ENCODE results near the gene TSPAN7. TPM values are rescaled to one million over a fixed set of nuclear protein-coding genes. Genes with fewer than 3 reads are reported as not detected.

Gene TSPAN7
- total and polyA plus RNA-seq, 2 donors (not counting 1 experiment from before 2014, with no cell fraction given): 0.07 to 0.32 TPM

DNA sequence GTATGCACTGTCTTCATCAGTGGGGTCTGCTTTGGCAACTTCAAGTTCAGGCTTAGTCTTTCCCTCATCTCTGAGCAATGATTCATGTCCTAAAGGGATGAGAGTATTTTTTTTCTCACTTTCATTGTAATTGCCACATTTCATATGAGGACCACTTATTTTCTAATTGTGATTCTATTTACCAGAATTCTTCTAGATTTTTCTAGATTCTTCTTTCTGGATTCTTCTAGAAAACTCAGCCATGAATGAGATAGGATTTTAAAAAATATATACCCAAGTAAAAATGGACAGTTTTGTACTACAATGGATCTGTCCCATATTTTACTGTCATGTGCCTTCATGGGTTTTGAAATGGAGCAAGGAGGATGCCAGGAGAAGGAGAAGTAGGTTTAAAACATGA lies 78.4 kb downstream of the TSPAN7 start:
- intact Hi-C loops (cut with micrococcal nuclease): no loop called here
- Mint-ChIP-seq H3K4me1 (no peaks in the 10 kb centered on the region), H3K9me3 (ENCODE audit: insufficient read depth) (no peaks in the 10 kb centered on the region), H3K27ac (no peak overlapping the region), H3K27me3 (peaks cover 7% of the 10 kb centered on the region), H3K4me3 (no peak overlapping the region)
- no peak overlapping the region for H3K27ac ChIP-seq (ENCODE audit: low read length in 2 of 2)
- POLR2A ChIA-PET: no interaction called here
- no peak overlapping the region for H2AFZ ChIP-seq (ENCODE audit: insufficient read depth, low read depth, low read length, poor library complexity, severe bottlenecking)
- H3K4me2 ChIP-seq (replicated peaks; ENCODE audit: low read depth, low read length, poor library complexity, severe bottlenecking): no peak overlapping the region
- H3K4me1 ChIP-seq (ENCODE audit: control insufficient read depth in 2 of 2, insufficient read depth in 2 of 2, low read length in 2 of 2): no peaks in the 10 kb centered on the region
- no peak for ATAC-seq (ENCODE audit: low read depth)
- no peaks in the 10 kb centered on the region for H3K27me3 ChIP-seq (replicated peaks in 1 of 4; ENCODE audit: control extremely low read depth in 1 of 4, control insufficient read depth in 3 of 4, insufficient read depth in 4 of 4, low read length in 3 of 4)
- H3K4me3 ChIP-seq (ENCODE audit: control extremely low read depth in 1 of 5, extremely low read depth in 1 of 5, insufficient read depth in 1 of 5, low read depth in 2 of 5, low read length in 4 of 5): no peak overlapping the region
- TF ChIP-seq EZH2 (IDR thresholded peaks at IDR 0.05; ENCODE audit: borderline replicate concordance, insufficient read depth, low read depth, low read length, poor library complexity, severe bottlenecking) (no peak), CTCF (IDR thresholded peaks at IDR 0.05) (no peak)
- H3K79me2 ChIP-seq (ENCODE audit: control insufficient read depth, insufficient read depth, low read length): no peaks in the 10 kb centered on the region
- H3K36me3 ChIP-seq (replicated peaks in 1 of 2; ENCODE audit: control extremely low read depth in 1 of 2, control insufficient read depth in 1 of 2, extremely low read depth in 1 of 2, insufficient read depth in 2 of 2, low read length in 1 of 2): no peaks in the 10 kb centered on the region
- H3K9me3 ChIP-seq (ENCODE audit: control extremely low read depth in 1 of 3, control insufficient read depth in 2 of 3, insufficient read depth in 1 of 3, low read length in 2 of 3): no peaks in the 10 kb centered on the region
- no peak overlapping the region for H3K9ac ChIP-seq (ENCODE audit: low read length)
- no peaks in the 10 kb centered on the region for H4K20me1 ChIP-seq (ENCODE audit: control insufficient read depth, insufficient read depth, low read length, poor library complexity, severe bottlenecking)
- DNase-seq: no peak
- CTCF ChIA-PET: no interaction called here

DNA sequence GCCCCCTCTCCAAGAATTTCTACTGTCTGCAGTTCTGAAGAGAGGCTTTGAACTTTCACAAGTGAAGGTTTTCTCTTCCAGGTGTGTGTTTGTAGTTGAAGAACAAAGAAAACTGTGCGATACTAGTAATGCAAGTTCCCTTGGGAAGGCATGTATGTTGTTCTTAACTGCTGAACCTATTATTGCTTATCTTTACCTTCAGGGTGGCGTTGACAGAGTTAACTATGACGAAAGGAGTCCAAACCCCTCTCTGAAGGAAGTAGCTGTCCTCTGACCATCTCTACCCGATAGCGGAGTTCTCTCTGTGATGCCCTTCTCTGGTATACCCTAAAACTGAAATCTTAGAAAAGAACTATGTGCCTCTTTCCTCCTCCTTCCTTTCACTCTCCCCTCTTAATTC lies 79.9 kb downstream of the TSPAN7 start:
- TF ChIP-seq CTCF (IDR thresholded peaks at IDR 0.05) (no peak), EZH2 (IDR thresholded peaks at IDR 0.05; ENCODE audit: borderline replicate concordance, insufficient read depth, low read depth, low read length, poor library complexity, severe bottlenecking) (no peak)
- Histone ChIP-seq H3K9ac (ENCODE audit: low read length) (no peak overlapping the region), H3K27ac (ENCODE audit: low read length in 2 of 2) (no peak overlapping the region), H3K79me2 (ENCODE audit: control insufficient read depth, insufficient read depth, low read length) (no peaks in the 10 kb centered on the region), H4K20me1 (ENCODE audit: control insufficient read depth, insufficient read depth, low read length, poor library complexity, severe bottlenecking) (no peaks in the 10 kb centered on the region), H3K36me3 (replicated peaks in 1 of 2; ENCODE audit: control extremely low read depth in 1 of 2, control insufficient read depth in 1 of 2, extremely low read depth in 1 of 2, insufficient read depth in 2 of 2, low read length in 1 of 2) (no peaks in the 10 kb centered on the region), H3K4me1 (ENCODE audit: control insufficient read depth in 2 of 2, insufficient read depth in 2 of 2, low read length in 2 of 2) (no peaks in the 10 kb centered on the region), H3K27me3 (replicated peaks in 1 of 4; ENCODE audit: control extremely low read depth in 1 of 4, control insufficient read depth in 3 of 4, insufficient read depth in 4 of 4, low read length in 3 of 4) (no peaks in the 10 kb centered on the region), H2AFZ (ENCODE audit: insufficient read depth, low read depth, low read length, poor library complexity, severe bottlenecking) (no peak overlapping the region), H3K4me3 (ENCODE audit: control extremely low read depth in 1 of 5, extremely low read depth in 1 of 5, insufficient read depth in 1 of 5, low read depth in 2 of 5, low read length in 4 of 5) (no peak overlapping the region), H3K4me2 (replicated peaks; ENCODE audit: low read depth, low read length, poor library complexity, severe bottlenecking) (no peak overlapping the region), H3K9me3 (ENCODE audit: control extremely low read depth in 1 of 3, control insufficient read depth in 2 of 3, insufficient read depth in 1 of 3, low read length in 2 of 3) (no peaks in the 10 kb centered on the region)
- POLR2A ChIA-PET: no interaction called here
- DNase-seq (no peak), ATAC-seq (ENCODE audit: low read depth) (no peak)
- H3K27ac Mint-ChIP-seq: no peak overlapping the region
- CTCF ChIA-PET: no interaction called here
- H3K27me3 Mint-ChIP-seq: peaks cover 8% of the 10 kb centered on the region
- no peaks in the 10 kb centered on the region for H3K9me3 Mint-ChIP-seq (ENCODE audit: insufficient read depth)
- no peaks in the 10 kb centered on the region for H3K4me1 Mint-ChIP-seq
- no peak overlapping the region for H3K4me3 Mint-ChIP-seq
- 94% methylated on average over 3 of the region's 5 CpGs for WGBS (ENCODE audit: insufficient coverage)
- intact Hi-C loops (cut with micrococcal nuclease): no loop called here

Measured in B cell (primary cell).